GM12874 (cell line): ENCODE results near the gene MAB21L4.

ENCODE experiments used
- TF ChIP-seq, protein P1 (sequence below): IDR thresholded peaks from 2 replicates; pipeline ENCODE4 v1.5.1; 2011; ENCODE audit warnings: low read depth, mild to moderate bottlenecking, control low read depth, low read length, moderate library complexity; ENCODE audit not compliant: insufficient read depth

The MAB21L4 gene

DNA sequence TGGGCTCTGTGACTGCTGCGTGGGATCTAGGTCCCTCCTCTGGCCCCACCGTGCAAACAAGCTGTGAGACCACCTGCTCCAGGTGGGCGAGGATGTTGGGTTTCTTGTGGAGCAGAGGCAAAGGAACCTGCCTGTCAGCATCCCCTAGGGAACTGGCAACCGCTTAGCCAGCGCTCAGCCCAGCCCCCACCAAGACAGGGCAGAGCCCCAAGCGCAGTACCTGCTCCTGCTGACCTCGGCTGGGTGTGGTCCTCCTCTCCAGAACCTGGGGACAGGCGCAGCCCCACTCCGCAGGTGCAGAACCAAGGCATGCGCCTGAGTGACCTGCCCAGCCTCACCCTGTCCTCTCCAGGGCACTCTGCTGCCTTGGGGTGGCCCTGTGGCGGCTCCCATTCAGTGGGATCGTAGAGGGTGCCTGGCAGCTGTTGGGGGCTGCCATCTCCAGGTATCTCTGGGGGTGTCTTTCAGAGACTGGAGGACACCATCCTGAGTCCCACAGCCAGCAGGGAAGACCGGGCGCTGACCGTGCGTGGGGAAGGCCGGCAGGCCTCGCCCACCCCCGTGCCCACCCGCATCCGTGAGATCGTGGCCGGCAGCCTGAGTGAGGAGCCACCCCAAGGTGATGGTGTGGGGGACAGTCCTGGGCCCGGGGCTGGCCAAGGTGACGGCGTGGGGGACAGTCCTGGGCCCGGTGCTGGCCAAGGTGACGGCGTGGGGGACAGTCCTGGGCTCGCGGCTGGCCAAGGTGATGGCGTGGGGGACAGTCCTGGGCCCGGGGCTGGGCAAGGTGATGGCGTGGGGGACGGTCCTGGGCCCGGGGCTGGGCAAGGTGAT, 22.5 kb upstream of the MAB21L4 start:
- TF ChIP-seq, protein P1, sequence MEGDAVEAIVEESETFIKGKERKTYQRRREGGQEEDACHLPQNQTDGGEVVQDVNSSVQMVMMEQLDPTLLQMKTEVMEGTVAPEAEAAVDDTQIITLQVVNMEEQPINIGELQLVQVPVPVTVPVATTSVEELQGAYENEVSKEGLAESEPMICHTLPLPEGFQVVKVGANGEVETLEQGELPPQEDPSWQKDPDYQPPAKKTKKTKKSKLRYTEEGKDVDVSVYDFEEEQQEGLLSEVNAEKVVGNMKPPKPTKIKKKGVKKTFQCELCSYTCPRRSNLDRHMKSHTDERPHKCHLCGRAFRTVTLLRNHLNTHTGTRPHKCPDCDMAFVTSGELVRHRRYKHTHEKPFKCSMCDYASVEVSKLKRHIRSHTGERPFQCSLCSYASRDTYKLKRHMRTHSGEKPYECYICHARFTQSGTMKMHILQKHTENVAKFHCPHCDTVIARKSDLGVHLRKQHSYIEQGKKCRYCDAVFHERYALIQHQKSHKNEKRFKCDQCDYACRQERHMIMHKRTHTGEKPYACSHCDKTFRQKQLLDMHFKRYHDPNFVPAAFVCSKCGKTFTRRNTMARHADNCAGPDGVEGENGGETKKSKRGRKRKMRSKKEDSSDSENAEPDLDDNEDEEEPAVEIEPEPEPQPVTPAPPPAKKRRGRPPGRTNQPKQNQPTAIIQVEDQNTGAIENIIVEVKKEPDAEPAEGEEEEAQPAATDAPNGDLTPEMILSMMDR = no peak

DNA sequence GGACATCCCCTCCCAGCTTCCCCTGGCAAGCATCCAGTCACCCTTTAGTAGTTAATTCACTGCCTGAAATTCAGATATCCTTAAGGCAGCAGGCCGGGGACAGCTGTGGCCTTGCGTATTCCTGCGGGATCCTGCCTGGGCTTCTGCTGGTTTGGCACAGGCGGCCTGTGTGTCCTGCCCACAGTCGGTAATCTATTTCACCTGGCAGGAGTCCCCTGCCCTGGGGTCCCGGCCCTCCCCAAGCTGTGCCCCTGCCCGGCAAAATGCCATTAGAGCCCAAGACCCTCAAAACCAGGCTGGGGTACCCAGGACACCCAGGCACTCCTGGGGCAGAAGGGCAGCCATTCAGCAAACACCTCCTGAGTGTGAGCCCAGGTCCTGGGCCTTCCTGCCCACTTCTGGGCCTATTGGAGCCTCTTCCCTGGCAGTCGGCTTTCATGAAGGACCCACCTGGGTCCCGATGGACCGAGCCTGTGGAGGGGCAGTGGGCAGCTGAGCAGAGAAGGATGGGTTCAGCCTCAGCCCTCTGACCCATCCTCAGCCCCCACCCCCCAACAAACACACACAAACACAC, 21.8 kb upstream of the MAB21L4 start:
- TF ChIP-seq, protein P1 = no peak

DNA sequence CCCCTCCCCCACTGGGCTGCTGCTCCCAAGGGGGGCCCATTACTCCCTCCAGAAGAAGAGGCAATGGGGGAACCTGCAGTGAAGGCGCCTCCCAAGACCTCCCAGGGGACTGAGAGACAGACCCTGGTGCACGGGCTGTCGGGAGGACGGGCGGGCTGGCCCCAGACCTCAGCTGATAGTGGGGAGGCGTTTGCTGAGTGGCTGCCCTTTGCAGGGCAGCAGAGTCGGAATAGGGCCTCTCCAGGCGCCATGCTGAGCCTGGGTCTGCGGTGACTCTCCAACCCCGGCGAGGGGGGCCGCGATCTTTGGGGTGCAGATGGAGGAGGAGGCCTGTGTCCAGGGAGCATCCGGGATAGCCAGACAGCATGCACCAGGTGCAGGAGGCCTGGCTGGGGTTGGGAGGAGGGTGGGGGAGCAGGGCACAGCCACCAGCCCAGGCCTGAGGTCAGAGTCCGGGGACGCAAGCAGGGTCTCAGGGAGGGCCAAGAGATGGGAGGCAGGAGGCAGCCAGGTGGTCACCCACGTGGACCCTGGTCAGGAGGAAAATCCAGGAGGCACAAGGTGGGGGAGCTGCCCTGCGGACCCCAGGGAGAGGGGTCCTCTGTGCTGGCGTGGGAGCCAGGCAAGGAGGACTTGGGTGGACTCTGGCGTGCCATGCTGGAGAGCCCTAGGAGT, 21.2 kb upstream of the MAB21L4 start:
- TF ChIP-seq, protein P1 = no peak

DNA sequence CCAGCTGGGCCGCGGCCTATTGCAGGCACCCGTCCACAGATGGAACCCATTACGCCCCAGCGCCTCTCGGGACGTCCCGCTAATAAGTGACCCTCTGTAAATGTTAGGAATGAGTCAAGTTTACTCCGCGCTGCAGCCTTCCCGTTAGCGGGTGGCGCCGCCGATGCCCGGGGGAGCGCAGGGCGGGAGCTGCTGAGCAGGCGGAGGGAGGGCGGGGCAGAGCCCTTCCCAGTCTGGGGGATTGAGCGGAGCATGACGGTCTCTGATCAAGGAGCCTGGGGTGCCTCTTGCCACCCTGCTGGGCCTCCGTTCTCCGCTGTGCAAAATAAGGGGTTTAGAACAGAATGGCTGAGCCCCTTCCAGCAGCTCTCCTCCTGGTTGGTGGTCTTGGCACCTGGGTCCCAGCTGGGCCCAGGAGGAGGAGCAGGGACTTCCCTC, 20.6 kb upstream of the MAB21L4 start:
- TF ChIP-seq, protein P1 = no peak

DNA sequence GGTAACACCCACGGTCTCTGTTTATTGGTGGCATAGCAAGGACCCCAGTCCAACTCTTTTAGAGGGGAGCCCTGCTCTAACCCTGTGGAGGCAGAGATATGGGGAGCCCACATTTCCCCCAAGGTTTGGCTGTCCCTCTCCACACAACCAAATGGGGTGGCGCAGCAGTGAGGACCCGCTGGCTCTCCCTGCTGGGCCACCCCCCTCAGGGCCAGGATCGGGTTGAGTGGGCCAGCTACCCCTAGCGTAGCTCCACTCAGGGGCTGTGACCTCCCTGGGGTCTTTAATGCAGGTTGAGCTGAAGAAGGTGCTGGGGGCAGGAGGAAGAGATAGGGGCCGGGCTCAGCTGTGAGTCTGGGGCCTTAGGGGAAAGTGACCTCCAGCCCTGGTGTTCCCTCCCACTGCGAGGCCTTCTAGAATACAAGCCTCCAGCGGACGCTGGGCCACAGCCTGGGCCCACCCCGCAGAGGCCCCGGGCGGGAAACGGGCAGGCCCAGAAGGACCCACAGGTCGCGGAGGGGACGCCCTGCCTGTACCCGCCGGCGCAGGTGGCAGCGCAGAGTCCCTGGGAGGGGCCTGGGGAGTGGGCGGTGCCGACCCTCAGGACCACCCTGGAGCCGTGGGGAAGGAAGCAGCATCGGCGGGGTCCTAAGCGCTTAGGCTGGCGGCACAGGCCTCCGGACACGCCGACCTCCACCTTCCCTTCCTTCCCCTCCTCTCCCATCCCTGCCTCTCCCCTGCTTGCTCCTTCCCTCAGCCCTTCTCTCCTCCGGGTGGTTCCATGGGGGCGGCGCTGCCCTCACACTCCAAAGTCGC, 19.8 kb upstream of the MAB21L4 start:
- TF ChIP-seq, protein P1 = no peak

DNA sequence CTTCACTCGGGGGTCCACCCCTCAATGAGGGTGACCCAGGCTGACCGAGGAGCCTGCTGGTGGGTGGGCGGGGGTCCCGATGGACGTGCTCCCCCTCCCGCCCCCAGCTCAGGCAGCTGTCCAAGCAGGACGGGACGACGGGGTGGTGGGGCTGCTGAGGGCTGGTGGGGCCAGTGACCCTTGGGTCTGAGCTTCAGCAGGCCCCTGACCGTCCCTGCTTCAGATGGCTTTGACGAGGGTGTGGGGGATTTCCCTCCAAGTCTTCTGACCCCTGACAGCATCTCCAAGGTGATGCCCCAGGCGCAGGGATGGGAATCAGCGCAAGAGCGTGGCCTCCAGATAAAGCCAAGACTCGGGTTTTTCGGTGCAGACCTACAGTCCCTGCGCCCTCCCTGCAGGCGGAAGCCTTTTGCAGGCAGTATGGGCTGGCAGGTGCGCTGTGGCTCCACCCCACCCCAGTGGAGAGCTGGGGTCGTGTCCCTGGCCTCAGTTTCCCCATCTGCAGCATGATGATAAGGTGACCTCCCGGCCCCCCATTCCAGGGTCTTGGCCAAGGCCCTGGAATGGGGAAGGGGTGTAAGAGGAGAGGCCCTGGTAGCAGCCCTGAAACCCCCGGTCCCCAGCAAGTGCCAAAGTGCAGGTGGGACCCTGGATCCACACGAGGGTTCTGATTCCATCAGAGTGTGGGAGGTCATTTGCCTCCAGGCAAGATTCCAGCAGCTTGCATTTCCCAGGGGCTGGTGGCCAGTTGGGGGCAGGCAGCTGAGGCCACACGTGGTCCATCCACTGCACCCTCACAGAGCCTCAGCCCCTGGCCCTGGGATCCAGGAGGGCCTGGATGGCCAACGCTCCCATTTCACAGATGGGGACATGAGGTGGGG, 18.9 kb upstream of the MAB21L4 start:
- TF ChIP-seq, protein P1 = no peak
